Mammary epithelial cell (primary cell): ENCODE results near the gene PRAF2.

ENCODE experiments used
- EZH2 ChIP-seq: IDR thresholded peaks from 2 replicates; pipeline ENCODE4 v1.6.1; 2012; ENCODE audit warnings: low read length, inconsistent platforms, borderline replicate concordance
- TF ChIP-seq, protein P1 (sequence below), 2 donors: IDR thresholded peaks in 1 of 2; conservative IDR thresholded peaks in 1 of 2; 2 replicates each; pipeline ENCODE4 v1.5.1; 2011 to 2012; ENCODE audit warnings: inconsistent platforms in 2 of 2, low read length in 2 of 2, mild to moderate bottlenecking in 2 of 2, control low read depth in 1 of 2, low read depth in 1 of 2; ENCODE audit not compliant: insufficient read depth in 1 of 2; ENCODE audit errors: extremely low read depth in 1 of 2

DNA sequence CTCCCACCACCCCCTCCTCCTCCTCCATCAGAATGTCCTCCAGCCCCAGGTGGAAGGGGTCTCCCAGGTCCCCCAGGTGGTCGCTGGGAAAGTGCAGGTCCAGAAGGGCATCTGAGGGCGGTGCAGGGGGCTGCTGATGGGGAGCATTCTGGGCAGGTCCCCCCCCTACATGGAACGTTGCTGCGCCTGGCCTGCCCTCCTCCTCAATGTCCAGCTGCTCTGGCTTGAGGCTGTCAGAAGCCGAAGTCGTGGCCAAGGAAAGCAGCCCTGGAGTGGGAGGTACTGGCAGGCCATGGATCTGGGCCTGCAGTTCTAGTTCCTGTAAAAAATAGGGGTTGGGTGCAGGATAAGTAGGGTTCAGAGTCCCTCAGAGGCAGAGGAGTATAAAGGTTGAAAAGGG, 43.5 kb downstream of the PRAF2 start:
- TF ChIP-seq, protein P1, sequence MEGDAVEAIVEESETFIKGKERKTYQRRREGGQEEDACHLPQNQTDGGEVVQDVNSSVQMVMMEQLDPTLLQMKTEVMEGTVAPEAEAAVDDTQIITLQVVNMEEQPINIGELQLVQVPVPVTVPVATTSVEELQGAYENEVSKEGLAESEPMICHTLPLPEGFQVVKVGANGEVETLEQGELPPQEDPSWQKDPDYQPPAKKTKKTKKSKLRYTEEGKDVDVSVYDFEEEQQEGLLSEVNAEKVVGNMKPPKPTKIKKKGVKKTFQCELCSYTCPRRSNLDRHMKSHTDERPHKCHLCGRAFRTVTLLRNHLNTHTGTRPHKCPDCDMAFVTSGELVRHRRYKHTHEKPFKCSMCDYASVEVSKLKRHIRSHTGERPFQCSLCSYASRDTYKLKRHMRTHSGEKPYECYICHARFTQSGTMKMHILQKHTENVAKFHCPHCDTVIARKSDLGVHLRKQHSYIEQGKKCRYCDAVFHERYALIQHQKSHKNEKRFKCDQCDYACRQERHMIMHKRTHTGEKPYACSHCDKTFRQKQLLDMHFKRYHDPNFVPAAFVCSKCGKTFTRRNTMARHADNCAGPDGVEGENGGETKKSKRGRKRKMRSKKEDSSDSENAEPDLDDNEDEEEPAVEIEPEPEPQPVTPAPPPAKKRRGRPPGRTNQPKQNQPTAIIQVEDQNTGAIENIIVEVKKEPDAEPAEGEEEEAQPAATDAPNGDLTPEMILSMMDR (conservative IDR thresholded peaks at IDR 0.05 in 1 of 2, IDR thresholded peaks at IDR 0.05 in 1 of 2; ENCODE audit: extremely low read depth in 1 of 2, insufficient read depth in 1 of 2, low read depth in 1 of 2, low read length in 2 of 2), result no peak
- TF ChIP-seq EZH2, result no peak
